Nephron progenitor cell (in vitro differentiated cells): Measurements from ENCODE around the gene EFTUD2.

Experiments used
- DNase-seq: peaks from one replicate; pipeline ENCODE4 v3.0.0; 2021
- H3K27ac Mint-ChIP-seq: 2 replicates; pipeline ENCODE4 v1.8.0; 2021; ENCODE audit warnings: mild to moderate bottlenecking, moderate library complexity, mixed read lengths
- H3K27me3 Mint-ChIP-seq: 2 replicates; pipeline ENCODE4 v1.8.0; 2021; ENCODE audit warnings: mild to moderate bottlenecking, low read depth, mixed read lengths; ENCODE audit not compliant: poor library complexity
- H3K36me3 Mint-ChIP-seq: 2 replicates; pipeline ENCODE4 v1.8.0; 2021; ENCODE audit warnings: low read depth, mixed read lengths
- H3K4me1 Mint-ChIP-seq: 2 replicates; pipeline ENCODE4 v1.8.0; 2021; ENCODE audit warnings: mixed read lengths
- H3K4me3 Mint-ChIP-seq: 2 replicates; pipeline ENCODE4 v1.8.0; 2021; ENCODE audit warnings: mild to moderate bottlenecking, moderate library complexity, mixed read lengths
- H3K9me3 Mint-ChIP-seq: 2 replicates; pipeline ENCODE4 v1.8.0; 2021; ENCODE audit warnings: mild to moderate bottlenecking, moderate library complexity, mixed read lengths
- TF ChIP-seq, protein P1 (sequence below): fragments of 200-600 bp; sonication (generic); IDR thresholded peaks from 2 replicates; pipeline ENCODE4 v1.5.0; 2021; ENCODE audit warnings: antibody characterized with exemption

The EFTUD2 gene

GRCh38 chr17:44922136-44922535, 22.9 kb upstream of the EFTUD2 start:
- Mint-ChIP-seq H3K9me3 (no peaks in the 10 kb centered on the region), H3K4me1 (peaks cover 30% of the 10 kb centered on the region), H3K36me3 (peaks cover 13% of the 10 kb centered on the region)

GRCh38 chr17:44921122-44921882, 22.1 kb upstream of the EFTUD2 start:
- TF ChIP-seq, protein P1, sequence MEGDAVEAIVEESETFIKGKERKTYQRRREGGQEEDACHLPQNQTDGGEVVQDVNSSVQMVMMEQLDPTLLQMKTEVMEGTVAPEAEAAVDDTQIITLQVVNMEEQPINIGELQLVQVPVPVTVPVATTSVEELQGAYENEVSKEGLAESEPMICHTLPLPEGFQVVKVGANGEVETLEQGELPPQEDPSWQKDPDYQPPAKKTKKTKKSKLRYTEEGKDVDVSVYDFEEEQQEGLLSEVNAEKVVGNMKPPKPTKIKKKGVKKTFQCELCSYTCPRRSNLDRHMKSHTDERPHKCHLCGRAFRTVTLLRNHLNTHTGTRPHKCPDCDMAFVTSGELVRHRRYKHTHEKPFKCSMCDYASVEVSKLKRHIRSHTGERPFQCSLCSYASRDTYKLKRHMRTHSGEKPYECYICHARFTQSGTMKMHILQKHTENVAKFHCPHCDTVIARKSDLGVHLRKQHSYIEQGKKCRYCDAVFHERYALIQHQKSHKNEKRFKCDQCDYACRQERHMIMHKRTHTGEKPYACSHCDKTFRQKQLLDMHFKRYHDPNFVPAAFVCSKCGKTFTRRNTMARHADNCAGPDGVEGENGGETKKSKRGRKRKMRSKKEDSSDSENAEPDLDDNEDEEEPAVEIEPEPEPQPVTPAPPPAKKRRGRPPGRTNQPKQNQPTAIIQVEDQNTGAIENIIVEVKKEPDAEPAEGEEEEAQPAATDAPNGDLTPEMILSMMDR, result no peak
- Mint-ChIP-seq H3K27me3 (peaks cover 19% of the 10 kb centered on the region), H3K9me3 (no peaks in the 10 kb centered on the region), H3K4me1 (peaks cover 33% of the 10 kb centered on the region), H3K36me3 (peaks cover 10% of the 10 kb centered on the region), H3K27ac (peak overlapping the region; percentile 83), H3K4me3 (no peak overlapping the region)
- peak; percentile 55 for DNase-seq

More at GRCh38 chr17:44922136-44922535, 22.9 kb upstream of the EFTUD2 start:
- peaks cover 19% of the 10 kb centered on the region for H3K27me3 Mint-ChIP-seq
- TF ChIP-seq, protein P1, result no peak
- DNase-seq, result no peak
- no peak overlapping the region for H3K4me3 Mint-ChIP-seq
- no peak overlapping the region for H3K27ac Mint-ChIP-seq

DNA sequence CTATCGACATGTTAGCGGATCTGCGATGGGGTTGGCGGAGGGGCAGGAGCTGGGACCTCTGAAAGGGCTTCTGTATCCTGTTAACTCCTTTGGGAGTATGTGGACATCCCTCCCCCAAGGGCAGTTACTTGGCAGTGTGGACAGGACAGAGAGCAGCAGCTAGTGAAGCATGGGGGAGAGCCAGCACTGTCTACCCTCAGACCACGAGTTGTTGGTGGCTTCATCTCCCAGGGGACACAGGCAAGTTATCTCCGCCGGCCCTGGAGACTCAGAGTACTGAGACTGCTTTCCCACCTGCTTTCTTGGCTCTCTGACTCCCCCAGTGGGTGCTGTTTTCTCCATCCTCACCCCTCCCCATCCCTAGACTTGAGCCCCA, 21.3 kb upstream of the EFTUD2 start:
- no peak for DNase-seq
- TF ChIP-seq, protein P1, result no peak
- no peak overlapping the region for H3K4me3 Mint-ChIP-seq

GRCh38 chr17:44919885-44920564, 20.8 kb upstream of the EFTUD2 start:
- no peak overlapping the region for H3K4me3 Mint-ChIP-seq
- no peaks in the 10 kb centered on the region for H3K36me3 Mint-ChIP-seq
- H3K27ac Mint-ChIP-seq, result no peak overlapping the region
- no peaks in the 10 kb centered on the region for H3K9me3 Mint-ChIP-seq
- peak; percentile 77 for DNase-seq
- H3K27me3 Mint-ChIP-seq, result peaks cover 19% of the 10 kb centered on the region
- TF ChIP-seq, protein P1, result peak; percentile 71
- peaks cover 37% of the 10 kb centered on the region for H3K4me1 Mint-ChIP-seq

More for the DNA sequence above, 21.3 kb upstream of the EFTUD2 start:
- peaks cover 2% of the 10 kb centered on the region for H3K36me3 Mint-ChIP-seq
- peaks cover 19% of the 10 kb centered on the region for H3K27me3 Mint-ChIP-seq
- H3K27ac Mint-ChIP-seq, result no peak overlapping the region
- no peaks in the 10 kb centered on the region for H3K9me3 Mint-ChIP-seq
- peaks cover 37% of the 10 kb centered on the region for H3K4me1 Mint-ChIP-seq

DNA sequence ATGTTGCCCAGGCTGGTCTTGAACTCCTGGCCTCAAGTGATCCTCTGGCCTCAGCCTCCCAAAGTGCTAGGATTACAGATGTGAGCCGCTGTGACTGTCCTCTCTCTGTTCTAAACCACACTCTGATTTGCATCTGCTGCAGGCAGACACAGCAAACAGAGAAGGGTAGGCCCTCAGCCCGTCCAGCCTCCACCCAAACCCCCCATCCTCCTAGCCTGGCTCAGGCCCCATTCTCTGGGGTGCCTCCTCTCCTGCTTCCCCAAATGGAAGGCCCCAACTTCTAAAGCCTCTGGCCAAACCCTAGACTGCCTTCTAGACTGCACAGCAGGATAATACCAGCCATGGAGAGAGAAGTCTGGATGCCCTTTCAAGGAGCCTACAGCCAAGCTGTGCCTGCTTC, 20.2 kb upstream of the EFTUD2 start:
- Mint-ChIP-seq H3K4me3 (no peak overlapping the region), H3K27me3 (peaks cover 24% of the 10 kb centered on the region), H3K4me1 (peaks cover 37% of the 10 kb centered on the region), H3K27ac (no peak overlapping the region), H3K36me3 (no peaks in the 10 kb centered on the region), H3K9me3 (no peaks in the 10 kb centered on the region)
- DNase-seq, result no peak
- TF ChIP-seq, protein P1, result no peak
